Fibroblast of lung (primary cell): Measurements from ENCODE around the gene AKT1S1. TPM values are rescaled to one million over a fixed set of nuclear protein-coding genes. Genes with fewer than 3 reads are reported as not detected.

Experiments used
- DNase-seq, 2 donors: peaks; one replicate each; pipeline versions ENCODE4 v3.0.0 to v3.0.0-alpha.2; 2010; ENCODE audit warnings: low read depth in 2 of 2
- H2AFZ ChIP-seq: 2 replicates; pipeline ENCODE4 v1.5.1; 2012; ENCODE audit warnings: low read length, control low read depth, inconsistent platforms
- H3K27ac ChIP-seq: 2 replicates; pipeline ENCODE4 v1.5.1; 2011; ENCODE audit warnings: low read length, control low read depth; ENCODE audit not compliant: insufficient read depth
- H3K27me3 ChIP-seq: 2 replicates; pipeline ENCODE4 v1.5.1; 2011; ENCODE audit warnings: mild to moderate bottlenecking, low read length; ENCODE audit not compliant: control insufficient read depth, insufficient read depth
- H3K36me3 ChIP-seq: 2 replicates; pipeline ENCODE4 v1.5.1; 2011; ENCODE audit warnings: low read length; ENCODE audit not compliant: control insufficient read depth, insufficient read depth
- H3K4me1 ChIP-seq: 2 replicates; pipeline ENCODE4 v1.5.1; 2011; ENCODE audit warnings: low read length; ENCODE audit not compliant: control insufficient read depth, insufficient read depth; ENCODE audit errors: extremely low read depth
- H3K4me2 ChIP-seq: 2 replicates; pipeline ENCODE4 v1.5.1; 2011; ENCODE audit warnings: low read length, control low read depth; ENCODE audit not compliant: insufficient read depth; ENCODE audit errors: extremely low read depth
- H3K4me3 ChIP-seq, 4 experiments: fragments of 200-600 bp in 1 of 4; sonication (generic) in 1 of 4; replicated peaks in 1 of 4; 2 replicates each; pipeline ENCODE4 v1.5.1; 2011 to 2016; ENCODE audit warnings: low read length in 4 of 4, low read depth in 3 of 4, mild to moderate bottlenecking in 3 of 4, control low read depth in 2 of 4, inconsistent platforms in 1 of 4, mixed read lengths in 1 of 4; ENCODE audit not compliant: insufficient read depth in 1 of 4; ENCODE audit errors: control extremely low read depth in 1 of 4
- H3K79me2 ChIP-seq: 2 replicates; pipeline ENCODE4 v1.5.1; 2012; ENCODE audit warnings: mild to moderate bottlenecking, low read length, inconsistent platforms; ENCODE audit not compliant: control insufficient read depth, insufficient read depth
- H3K9ac ChIP-seq: 2 replicates; pipeline ENCODE4 v1.5.1; 2011; ENCODE audit warnings: mild to moderate bottlenecking, low read length, control low read depth; ENCODE audit not compliant: insufficient read depth
- H3K9me3 ChIP-seq: 2 replicates; pipeline ENCODE4 v1.5.1; 2012; ENCODE audit warnings: low read depth, low read length; ENCODE audit not compliant: control insufficient read depth, insufficient read depth
- H4K20me1 ChIP-seq: 2 replicates; pipeline ENCODE4 v1.5.1; 2011; ENCODE audit warnings: low read length; ENCODE audit not compliant: control insufficient read depth, insufficient read depth; ENCODE audit errors: extremely low read depth
- CTCF ChIP-seq, 2 donors: IDR thresholded peaks in 1 of 2; conservative IDR thresholded peaks in 1 of 2; 1 replicate in 1 of 2; 2 replicates in 1 of 2; pipeline ENCODE4 v1.5.1; 2011 to 2012; ENCODE audit warnings: low read length in 2 of 2, control low read depth in 1 of 2, inconsistent platforms in 1 of 2, low read depth in 1 of 2, mild to moderate bottlenecking in 1 of 2
- EZH2 ChIP-seq: IDR thresholded peaks from 2 replicates; pipeline ENCODE4 v1.5.1; 2012; ENCODE audit warnings: low read length, control low read depth, mild to moderate bottlenecking; ENCODE audit errors: missing control alignments
- polyA plus RNA-seq, 2 donors: library from polyadenylated mRNA; depleted of rRNA in 1 of 2; stranded (reverse) in 1 of 2; unstranded in 1 of 2; fragments of >200 nt; gene quantifications; 2 replicates each; pipeline ENCODE4 v1.2.1, GENCODE V29; 2011 to 2012; ENCODE audit warnings: missing spikeins in 1 of 2
- total RNA-seq: library from RNA; depleted of rRNA; stranded (reverse); fragments of >200 nt; gene quantifications from 2 replicates; pipeline ENCODE4 v1.2.1, GENCODE V29; 2014

AKT1S1 gene
- total and polyA plus RNA-seq, 2 donors (not counting 1 experiment from before 2014, with no cell fraction given), result 12.2 to 37.4 TPM

- Histone ChIP-seq H2AFZ (no peak overlapping the region), H3K9ac (no peak overlapping the region), H3K27ac (no peak overlapping the region), H3K36me3 (no peaks in the 10 kb centered on the region), H3K9me3 (no peaks in the 10 kb centered on the region), H4K20me1 (no peaks in the 10 kb centered on the region), H3K4me1 (no peaks in the 10 kb centered on the region), H3K79me2 (no peaks in the 10 kb centered on the region), H3K4me2 (no peak overlapping the region), H3K4me3 (no peak overlapping the region), H3K27me3 (no peaks in the 10 kb centered on the region)
- TF ChIP-seq EZH2 (no peak), CTCF (conservative IDR thresholded peaks at IDR 0.05 in 1 of 2, IDR thresholded peaks at IDR 0.05 in 1 of 2; ENCODE audit: low read depth in 1 of 2, low read length in 2 of 2) (no peak)
- DNase-seq, result no peak
Measured at GRCh38 chr19:49844138-49845095, 32.7 kb downstream of the AKT1S1 start.

GRCh38 chr19:49843265-49843664 lies 33.9 kb downstream of the AKT1S1 start:
- Histone ChIP-seq H3K27ac (no peak overlapping the region), H4K20me1 (no peaks in the 10 kb centered on the region), H3K4me2 (no peak overlapping the region), H3K4me3 (no peak overlapping the region), H3K79me2 (no peaks in the 10 kb centered on the region), H3K9ac (no peak overlapping the region), H3K9me3 (no peaks in the 10 kb centered on the region), H3K36me3 (peaks cover 2% of the 10 kb centered on the region), H3K4me1 (no peaks in the 10 kb centered on the region), H2AFZ (no peak overlapping the region), H3K27me3 (no peaks in the 10 kb centered on the region)
- no peak for DNase-seq
- TF ChIP-seq CTCF (conservative IDR thresholded peaks at IDR 0.05 in 1 of 2, IDR thresholded peaks at IDR 0.05 in 1 of 2; ENCODE audit: low read depth in 1 of 2, low read length in 2 of 2) (no peak), EZH2 (no peak)

GRCh38 chr19:49840736-49841249 lies 36.4 kb downstream of the AKT1S1 start:
- H3K4me2 ChIP-seq, result no peak overlapping the region

More at GRCh38 chr19:49840736-49841249, 36.4 kb downstream of the AKT1S1 start:
- H3K9me3 ChIP-seq, result no peaks in the 10 kb centered on the region
- H3K4me1 ChIP-seq, result no peaks in the 10 kb centered on the region
- H2AFZ ChIP-seq, result no peak overlapping the region
- H3K36me3 ChIP-seq, result peaks cover 9% of the 10 kb centered on the region
- no peaks in the 10 kb centered on the region for H3K27me3 ChIP-seq
- no peak overlapping the region for H3K9ac ChIP-seq
- H3K4me3 ChIP-seq, result no peak overlapping the region
- H4K20me1 ChIP-seq, result no peaks in the 10 kb centered on the region
- TF ChIP-seq CTCF (conservative IDR thresholded peaks at IDR 0.05 in 1 of 2, IDR thresholded peaks at IDR 0.05 in 1 of 2; ENCODE audit: low read depth in 1 of 2, low read length in 2 of 2) (no peak), EZH2 (no peak)
- H3K27ac ChIP-seq, result no peak overlapping the region
- no peaks in the 10 kb centered on the region for H3K79me2 ChIP-seq
- no peak for DNase-seq
